Fibroblast of lung (primary cell): Measurements from ENCODE around the gene CFAP74.

Source experiments
- CTCF ChIP-seq, 2 donors: IDR thresholded peaks in 1 of 2; conservative IDR thresholded peaks in 1 of 2; 1 replicate in 1 of 2; 2 replicates in 1 of 2; pipeline ENCODE4 v1.5.1; 2011 to 2012; ENCODE audit warnings: low read length in 2 of 2, control low read depth in 1 of 2, inconsistent platforms in 1 of 2, low read depth in 1 of 2, mild to moderate bottlenecking in 1 of 2
- EZH2 ChIP-seq: IDR thresholded peaks from 2 replicates; pipeline ENCODE4 v1.5.1; 2012; ENCODE audit warnings: low read length, control low read depth, mild to moderate bottlenecking; ENCODE audit errors: missing control alignments

GRCh38 chr1:1926346-1926811, 77.2 kb downstream of the CFAP74 start:
- TF ChIP-seq CTCF (conservative IDR thresholded peaks at IDR 0.05 in 1 of 2, IDR thresholded peaks at IDR 0.05 in 1 of 2; ENCODE audit: low read depth in 1 of 2, low read length in 2 of 2) (no peak), EZH2 (no peak)
